DND-41 (cell line): ENCODE results near the gene ZFPL1.

Experiments used
- ATAC-seq: fragments of 200-7000 bp; cut with Tn5 transposase; 3 replicates; pipeline ENCODE4 v1.9.1; 2021; ENCODE audit warnings: low read depth; ENCODE audit not compliant: insufficient read depth
- DNase-seq: peaks from one replicate; pipeline ENCODE4 v3.0.0-alpha.2; 2020
- H2AFZ ChIP-seq: 2 replicates; pipeline ENCODE4 v1.6.0; 2012; ENCODE audit warnings: low read depth, low read length
- H3K27ac ChIP-seq: 2 replicates; pipeline ENCODE4 v1.5.1; 2012; ENCODE audit warnings: low read length, inconsistent platforms
- H3K27me3 ChIP-seq: fragments of 200-600 bp; sonication (generic); 2 replicates; pipeline ENCODE4 v1.6.0; 2012; ENCODE audit warnings: low read length, mild to moderate bottlenecking, inconsistent platforms; ENCODE audit not compliant: insufficient read depth, poor library complexity
- H3K36me3 ChIP-seq: 2 replicates; pipeline ENCODE4 v1.5.1; 2012; ENCODE audit warnings: low read length, inconsistent platforms; ENCODE audit not compliant: insufficient read depth
- H3K4me1 ChIP-seq: 2 replicates; pipeline ENCODE4 v1.5.1; 2012; ENCODE audit warnings: mild to moderate bottlenecking, low read length; ENCODE audit not compliant: insufficient read depth
- H3K4me2 ChIP-seq: 2 replicates; pipeline ENCODE4 v1.6.0; 2012; ENCODE audit warnings: mild to moderate bottlenecking, moderate library complexity, low read length, inconsistent platforms; ENCODE audit not compliant: insufficient read depth
- H3K4me3 ChIP-seq, 2 experiments: fragments of 200-600 bp in 1 of 2; shearing (Covaris generic) in 1 of 2; 2 replicates each; pipeline ENCODE4 v1.5.1; 2012 to 2016; ENCODE audit warnings: inconsistent platforms in 2 of 2, low read length in 2 of 2, mild to moderate bottlenecking in 2 of 2, low read depth in 1 of 2, moderate library complexity in 1 of 2
- H3K79me2 ChIP-seq: 2 replicates; pipeline ENCODE4 v1.6.0; 2012; ENCODE audit warnings: low read length, inconsistent platforms; ENCODE audit not compliant: insufficient read depth
- H3K9ac ChIP-seq: 2 replicates; pipeline ENCODE4 v1.6.0; 2012; ENCODE audit warnings: low read depth, mild to moderate bottlenecking, inconsistent platforms, low read length, moderate library complexity
- H3K9me3 ChIP-seq: 2 replicates; pipeline ENCODE4 v1.5.1; 2012; ENCODE audit warnings: low read length, moderate library complexity, mild to moderate bottlenecking, inconsistent platforms; ENCODE audit not compliant: insufficient read depth, severe bottlenecking
- H4K20me1 ChIP-seq: 2 replicates; pipeline ENCODE4 v1.6.0; 2012; ENCODE audit warnings: low read length; ENCODE audit not compliant: insufficient read depth
- EZH2 ChIP-seq: IDR thresholded peaks from 3 replicates; pipeline ENCODE4 v1.6.1; 2012; ENCODE audit warnings: borderline replicate concordance, low read depth, mild to moderate bottlenecking, moderate library complexity, low read length, inconsistent platforms; ENCODE audit not compliant: severe bottlenecking
- TF ChIP-seq, protein P1 (sequence below): IDR thresholded peaks from 2 replicates; pipeline ENCODE4 v1.5.1; 2012; ENCODE audit warnings: borderline replicate concordance, low read length, moderate library complexity, mild to moderate bottlenecking; ENCODE audit not compliant: poor library complexity, severe bottlenecking; ENCODE audit errors: extremely low read depth

Gene ZFPL1

DNA sequence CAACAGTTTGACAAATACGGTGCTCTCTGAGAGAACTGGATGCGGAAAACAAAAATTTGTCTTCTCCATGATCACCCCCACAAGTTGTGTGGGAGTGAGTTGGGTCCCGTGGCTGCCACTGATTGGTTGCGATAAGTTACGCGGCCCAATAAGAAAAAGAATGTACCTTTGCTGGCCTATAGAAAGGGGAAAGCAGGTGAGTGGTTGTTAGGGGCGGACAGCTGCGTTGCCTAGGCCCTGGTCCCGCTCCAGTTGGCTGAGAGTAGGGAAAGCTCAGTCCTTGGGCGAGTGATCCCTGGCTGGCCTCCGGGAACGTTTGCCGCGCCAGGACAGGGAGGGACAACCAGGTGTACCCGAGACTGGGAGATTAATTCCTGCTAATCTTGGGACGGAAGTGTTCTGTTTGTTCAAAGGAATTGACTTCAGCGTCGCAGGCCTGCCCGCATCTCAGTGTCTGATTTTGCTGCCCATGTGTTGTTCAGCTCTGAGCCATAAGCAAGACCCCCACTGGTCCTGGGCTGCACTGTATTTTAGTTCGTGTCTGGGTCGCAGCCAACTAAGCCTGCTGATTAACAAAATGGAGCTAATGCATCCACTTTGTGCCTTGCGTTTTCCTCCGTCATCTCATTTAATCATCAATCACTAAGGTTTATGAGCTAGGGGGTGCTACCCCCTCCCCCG lies 51.1 kb downstream of the ZFPL1 start:
- H3K27me3 ChIP-seq = no peaks in the 10 kb centered on the region
- peak; percentile 90 for ATAC-seq

DNA sequence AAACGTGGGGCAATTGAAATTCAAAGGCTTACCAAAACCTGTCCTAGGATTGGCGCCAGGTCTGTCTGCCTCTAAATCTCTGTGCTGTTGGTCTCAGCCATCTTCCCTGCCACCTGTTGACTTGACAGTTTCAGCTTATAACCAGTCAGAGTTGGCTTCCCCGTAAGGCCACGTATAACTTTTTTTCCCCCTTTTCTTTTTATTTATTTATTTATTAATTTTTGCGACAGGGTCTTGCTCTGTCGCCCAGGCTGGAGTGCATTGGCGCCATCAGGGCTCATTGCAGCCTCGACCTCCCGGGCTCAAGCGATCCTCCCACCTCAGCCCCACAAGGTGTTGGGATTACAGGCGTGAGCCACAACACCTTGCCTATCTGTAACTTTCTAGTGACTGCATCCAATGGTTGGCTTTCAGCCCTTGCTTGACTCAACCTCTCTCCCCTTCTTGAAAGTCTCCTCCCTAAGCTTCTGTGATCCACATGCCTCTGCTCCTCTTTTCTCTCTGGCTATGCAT lies 51.7 kb downstream of the ZFPL1 start:
- Histone ChIP-seq H3K27me3 (peaks cover 5% of the 10 kb centered on the region), H3K9me3 (no peaks in the 10 kb centered on the region), H4K20me1 (peaks cover 17% of the 10 kb centered on the region), H3K4me1 (peaks cover 29% of the 10 kb centered on the region), H3K4me3 (peak overlapping the region; percentile 71 to 86), H3K36me3 (peaks cover 24% of the 10 kb centered on the region), H2AFZ (peak overlapping the region; percentile 96), H3K9ac (peak overlapping the region; percentile 82), H3K27ac (peak overlapping the region; percentile 100), H3K79me2 (peaks cover 26% of the 10 kb centered on the region), H3K4me2 (peak overlapping the region; percentile 83)
- ATAC-seq (no peak), DNase-seq (no peak)
- TF ChIP-seq, protein P1, sequence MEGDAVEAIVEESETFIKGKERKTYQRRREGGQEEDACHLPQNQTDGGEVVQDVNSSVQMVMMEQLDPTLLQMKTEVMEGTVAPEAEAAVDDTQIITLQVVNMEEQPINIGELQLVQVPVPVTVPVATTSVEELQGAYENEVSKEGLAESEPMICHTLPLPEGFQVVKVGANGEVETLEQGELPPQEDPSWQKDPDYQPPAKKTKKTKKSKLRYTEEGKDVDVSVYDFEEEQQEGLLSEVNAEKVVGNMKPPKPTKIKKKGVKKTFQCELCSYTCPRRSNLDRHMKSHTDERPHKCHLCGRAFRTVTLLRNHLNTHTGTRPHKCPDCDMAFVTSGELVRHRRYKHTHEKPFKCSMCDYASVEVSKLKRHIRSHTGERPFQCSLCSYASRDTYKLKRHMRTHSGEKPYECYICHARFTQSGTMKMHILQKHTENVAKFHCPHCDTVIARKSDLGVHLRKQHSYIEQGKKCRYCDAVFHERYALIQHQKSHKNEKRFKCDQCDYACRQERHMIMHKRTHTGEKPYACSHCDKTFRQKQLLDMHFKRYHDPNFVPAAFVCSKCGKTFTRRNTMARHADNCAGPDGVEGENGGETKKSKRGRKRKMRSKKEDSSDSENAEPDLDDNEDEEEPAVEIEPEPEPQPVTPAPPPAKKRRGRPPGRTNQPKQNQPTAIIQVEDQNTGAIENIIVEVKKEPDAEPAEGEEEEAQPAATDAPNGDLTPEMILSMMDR = no peak
- no peak for TF ChIP-seq EZH2

More for the DNA sequence above, 51.1 kb downstream of the ZFPL1 start:
- Histone ChIP-seq H3K9me3 (no peaks in the 10 kb centered on the region), H2AFZ (peak overlapping the region; percentile 96), H4K20me1 (peaks cover 17% of the 10 kb centered on the region), H3K4me2 (peak overlapping the region; percentile 83), H3K79me2 (peaks cover 26% of the 10 kb centered on the region), H3K4me1 (peaks cover 29% of the 10 kb centered on the region), H3K4me3 (peak overlapping the region; percentile 71 to 86), H3K36me3 (peaks cover 30% of the 10 kb centered on the region), H3K27ac (peak overlapping the region; percentile 100), H3K9ac (peak overlapping the region; percentile 82)
- TF ChIP-seq EZH2 = no peak
- TF ChIP-seq, protein P1 = no peak
- peak; percentile 90 for DNase-seq

DNA sequence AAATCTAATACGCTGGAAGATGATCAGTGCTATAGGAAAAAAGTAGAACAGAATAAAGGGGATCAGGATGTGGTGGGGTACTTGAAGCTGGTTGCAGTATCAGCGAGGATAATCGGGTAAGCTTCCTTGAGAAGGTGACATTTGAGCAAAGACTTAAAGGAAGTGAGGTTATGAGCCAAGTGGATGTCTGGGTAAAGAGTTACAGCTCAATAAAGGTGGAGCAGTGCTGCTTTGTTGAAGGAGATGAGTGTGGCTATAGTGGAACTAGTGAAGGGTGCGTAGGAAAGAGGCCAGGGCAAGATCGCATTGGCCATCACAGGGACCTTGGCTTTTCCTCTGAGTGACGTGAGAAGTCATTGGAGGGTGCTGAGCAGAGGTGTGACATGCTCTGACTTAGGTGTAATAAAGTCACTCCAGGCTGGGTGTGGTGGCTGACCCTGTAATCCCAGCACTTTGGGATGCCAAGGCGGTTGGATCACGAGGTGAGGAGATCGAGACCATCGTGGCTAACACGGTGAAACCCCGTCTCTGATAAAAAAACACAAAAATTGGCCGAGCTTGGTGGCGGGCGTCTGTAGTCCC lies 52.6 kb downstream of the ZFPL1 start:
- peaks cover 26% of the 10 kb centered on the region for H3K79me2 ChIP-seq
- H3K9ac ChIP-seq = no peak overlapping the region
- H3K4me2 ChIP-seq = no peak overlapping the region; the same call in 1 of the 2 replicates
- TF ChIP-seq, protein P1 = no peak
- TF ChIP-seq EZH2 = no peak
- peaks cover 15% of the 10 kb centered on the region for H3K36me3 ChIP-seq
- no peak overlapping the region for H3K4me3 ChIP-seq
- ATAC-seq (no peak), DNase-seq (no peak)
- H3K9me3 ChIP-seq = no peaks in the 10 kb centered on the region
- no peak overlapping the region for H3K27ac ChIP-seq
- H3K4me1 ChIP-seq = peaks cover 29% of the 10 kb centered on the region
- H4K20me1 ChIP-seq = peaks cover 17% of the 10 kb centered on the region
- H2AFZ ChIP-seq = no peak overlapping the region
- peaks cover 5% of the 10 kb centered on the region for H3K27me3 ChIP-seq
